Measurements from ENCODE around the gene CCDC93.

DNA sequence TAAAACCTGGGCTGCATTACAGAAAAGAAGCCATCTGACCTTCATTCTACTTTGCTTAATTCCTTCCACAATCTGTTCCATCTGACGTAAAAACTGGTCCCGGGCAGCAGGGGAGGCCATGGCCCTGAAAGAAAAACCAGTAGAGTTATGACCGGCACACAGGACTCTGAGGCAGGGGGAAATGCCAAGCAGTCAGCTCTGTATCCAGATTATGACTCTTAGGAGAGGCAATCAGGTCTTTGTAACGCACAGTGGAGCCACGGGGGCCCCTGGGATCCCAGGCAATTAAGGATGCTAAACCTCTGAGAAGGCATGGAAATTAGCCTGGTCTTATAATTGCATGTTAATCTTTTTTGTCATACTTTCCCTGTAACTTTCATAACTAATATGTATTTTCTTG is 78.4 kb downstream of the CCDC93 start:
- TF ChIP-seq POLR2A (IDR thresholded peaks at IDR 0.05; ENCODE audit: low read depth, low read length) (no peak), POLR2AphosphoS5 (IDR thresholded peaks at IDR 0.05; ENCODE audit: low read depth, low read length) (no peak)
